ENCODE measurements around the gene NSG2. TPM values are rescaled to one million over a fixed set of nuclear protein-coding genes. Genes with fewer than 3 reads are reported as not detected.

The NSG2 gene
- total RNA-seq, 4 donors from 2014 or later, result 1.1 to 1.2 TPM; not detected in 2

DNA sequence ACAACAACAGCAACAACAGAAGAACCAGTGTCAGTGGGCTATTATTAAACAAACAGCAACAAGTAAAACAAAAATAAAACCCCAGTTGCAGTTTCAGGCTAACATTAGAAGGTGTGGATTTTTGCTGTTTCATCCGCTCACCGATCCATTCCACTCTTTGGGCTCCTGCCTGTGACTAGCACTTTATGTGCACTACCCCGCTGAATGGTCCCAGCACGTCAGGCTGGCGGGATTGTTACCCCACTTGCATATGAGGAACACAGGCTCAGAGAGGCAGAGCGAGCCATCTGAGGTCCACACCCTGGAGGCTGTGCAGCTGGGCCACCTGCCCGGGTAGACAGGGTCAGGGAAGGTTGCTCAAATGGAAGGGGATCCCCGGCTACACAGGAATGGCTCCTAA, 26.0 kb downstream of the NSG2 start:
- WGBS, 2 donors, result 83 to 94% methylated on average over 8 of the region's 8 CpGs
- intact Hi-C loops (cut with DNase I), result no loop called here
- DNase-seq, result no peak

DNA sequence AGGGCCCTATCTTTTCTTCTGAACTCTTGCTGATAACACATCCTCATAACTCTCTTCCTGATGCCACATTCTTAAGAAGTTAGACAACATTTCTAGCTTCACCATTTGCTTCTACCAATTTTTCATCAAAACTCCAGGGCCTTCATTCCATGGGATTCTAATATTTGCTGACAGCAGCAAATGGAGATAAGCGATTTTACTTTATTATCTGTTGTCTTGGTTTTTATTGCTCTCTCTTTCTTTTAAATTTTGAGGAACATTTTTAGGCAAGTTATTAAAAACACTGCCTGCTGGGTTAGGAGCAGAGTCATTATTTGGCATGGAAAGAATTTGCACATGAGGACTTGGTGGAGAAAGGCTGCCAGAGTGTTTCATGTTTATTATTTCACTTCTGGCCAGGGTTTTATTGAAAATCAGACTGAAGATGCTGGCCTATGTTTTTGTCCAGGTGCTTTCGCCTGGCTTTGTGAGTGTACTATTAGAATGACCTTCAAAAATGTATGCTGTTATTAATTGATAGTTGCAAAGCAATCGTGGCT, 27.7 kb downstream of the NSG2 start:
- DNase-seq, result no peak
- Histone ChIP-seq H3K27ac (no peak overlapping the region), H3K4me3 (replicated peaks in 1 of 3) (no peak overlapping the region), H3K36me3 (no peaks in the 10 kb centered on the region), H3K27me3 (no peaks in the 10 kb centered on the region), H3K4me1 (no peaks in the 10 kb centered on the region), H3K9me3 (no peaks in the 10 kb centered on the region)
- WGBS, 2 donors, result 74 to 83% methylated on average over 3 of the region's 3 CpGs
- intact Hi-C loops (cut with DNase I), result no loop called here
- TF ChIP-seq, protein P1, sequence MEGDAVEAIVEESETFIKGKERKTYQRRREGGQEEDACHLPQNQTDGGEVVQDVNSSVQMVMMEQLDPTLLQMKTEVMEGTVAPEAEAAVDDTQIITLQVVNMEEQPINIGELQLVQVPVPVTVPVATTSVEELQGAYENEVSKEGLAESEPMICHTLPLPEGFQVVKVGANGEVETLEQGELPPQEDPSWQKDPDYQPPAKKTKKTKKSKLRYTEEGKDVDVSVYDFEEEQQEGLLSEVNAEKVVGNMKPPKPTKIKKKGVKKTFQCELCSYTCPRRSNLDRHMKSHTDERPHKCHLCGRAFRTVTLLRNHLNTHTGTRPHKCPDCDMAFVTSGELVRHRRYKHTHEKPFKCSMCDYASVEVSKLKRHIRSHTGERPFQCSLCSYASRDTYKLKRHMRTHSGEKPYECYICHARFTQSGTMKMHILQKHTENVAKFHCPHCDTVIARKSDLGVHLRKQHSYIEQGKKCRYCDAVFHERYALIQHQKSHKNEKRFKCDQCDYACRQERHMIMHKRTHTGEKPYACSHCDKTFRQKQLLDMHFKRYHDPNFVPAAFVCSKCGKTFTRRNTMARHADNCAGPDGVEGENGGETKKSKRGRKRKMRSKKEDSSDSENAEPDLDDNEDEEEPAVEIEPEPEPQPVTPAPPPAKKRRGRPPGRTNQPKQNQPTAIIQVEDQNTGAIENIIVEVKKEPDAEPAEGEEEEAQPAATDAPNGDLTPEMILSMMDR (IDR thresholded peaks at IDR 0.05), result no peak
- TF ChIP-seq POLR2A (IDR thresholded peaks at IDR 0.05), result no peak

More for the DNA sequence above, 26.0 kb downstream of the NSG2 start:
- Histone ChIP-seq H3K27me3 (no peaks in the 10 kb centered on the region), H3K4me3 (replicated peaks in 1 of 3) (no peak overlapping the region), H3K36me3 (no peaks in the 10 kb centered on the region), H3K9me3 (no peaks in the 10 kb centered on the region), H3K4me1 (no peaks in the 10 kb centered on the region), H3K27ac (no peak overlapping the region)
- TF ChIP-seq, protein P1 (IDR thresholded peaks at IDR 0.05), result no peak
- no peak for TF ChIP-seq POLR2A (IDR thresholded peaks at IDR 0.05)

DNA sequence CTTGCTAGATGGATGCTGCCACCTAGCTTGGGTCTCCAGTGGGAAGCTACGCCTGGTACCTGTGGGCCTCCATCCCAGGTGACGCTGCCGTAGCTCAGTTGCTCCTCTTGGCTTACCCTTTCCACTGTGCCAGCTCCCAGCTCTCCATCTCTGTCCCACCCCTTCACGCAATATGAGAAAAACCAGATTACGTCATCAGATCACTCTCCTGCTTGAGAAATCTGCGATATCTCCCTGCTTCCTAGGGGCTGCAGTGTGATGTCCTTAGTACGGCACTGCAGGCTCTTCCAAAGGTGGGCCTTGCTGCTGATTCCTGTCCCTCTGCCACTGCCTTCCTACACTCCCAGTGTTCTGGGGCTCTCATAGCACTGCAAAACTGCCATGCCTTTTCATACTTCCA, 28.9 kb downstream of the NSG2 start:
- intact Hi-C loops (cut with DNase I), result no loop called here
- no peak for DNase-seq
- Histone ChIP-seq H3K4me3 (replicated peaks in 1 of 3) (no peak overlapping the region), H3K9me3 (no peaks in the 10 kb centered on the region), H3K4me1 (no peaks in the 10 kb centered on the region), H3K36me3 (no peaks in the 10 kb centered on the region), H3K27ac (no peak overlapping the region), H3K27me3 (no peaks in the 10 kb centered on the region)
- WGBS, 2 donors, result 96 to 97% methylated on average over 7 of the region's 7 CpGs
- no peak for TF ChIP-seq POLR2A (IDR thresholded peaks at IDR 0.05)
- TF ChIP-seq, protein P1 (IDR thresholded peaks at IDR 0.05), result no peak

DNA sequence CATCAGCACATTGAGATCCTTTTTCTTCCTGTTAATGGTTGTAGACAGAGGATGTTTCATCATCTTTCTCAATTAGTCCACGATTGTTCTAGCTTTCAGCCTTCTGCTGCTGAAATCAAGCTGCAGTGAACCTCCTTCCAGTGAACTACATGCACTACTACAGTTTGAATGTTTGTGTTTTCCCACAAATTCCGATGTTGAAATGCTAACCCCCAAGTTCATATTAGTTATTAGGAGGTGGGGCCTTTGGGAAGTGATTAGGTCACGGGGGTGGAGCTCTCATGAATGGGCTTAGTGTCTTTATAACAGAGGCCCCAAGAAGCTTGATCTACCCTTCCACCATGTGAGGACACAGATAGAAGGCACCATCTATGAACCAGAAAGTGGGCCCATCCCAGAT, 32.9 kb downstream of the NSG2 start:
- TF ChIP-seq, protein P1 (IDR thresholded peaks at IDR 0.05), result no peak
- no peak for TF ChIP-seq POLR2A (IDR thresholded peaks at IDR 0.05)
- no peak overlapping the region for H3K27ac ChIP-seq
- no peak for DNase-seq
- whole genome bisulfite sequencing, 2 donors, result 76 to 78% methylated on average over 3 of the region's 3 CpGs
- no peak overlapping the region for H3K4me3 ChIP-seq (replicated peaks in 1 of 3)
- no peaks in the 10 kb centered on the region for H3K4me1 ChIP-seq
- H3K9me3 ChIP-seq, result no peaks in the 10 kb centered on the region
- no peaks in the 10 kb centered on the region for H3K36me3 ChIP-seq
- no peaks in the 10 kb centered on the region for H3K27me3 ChIP-seq
- intact Hi-C loops (cut with DNase I), result no loop called here

DNA sequence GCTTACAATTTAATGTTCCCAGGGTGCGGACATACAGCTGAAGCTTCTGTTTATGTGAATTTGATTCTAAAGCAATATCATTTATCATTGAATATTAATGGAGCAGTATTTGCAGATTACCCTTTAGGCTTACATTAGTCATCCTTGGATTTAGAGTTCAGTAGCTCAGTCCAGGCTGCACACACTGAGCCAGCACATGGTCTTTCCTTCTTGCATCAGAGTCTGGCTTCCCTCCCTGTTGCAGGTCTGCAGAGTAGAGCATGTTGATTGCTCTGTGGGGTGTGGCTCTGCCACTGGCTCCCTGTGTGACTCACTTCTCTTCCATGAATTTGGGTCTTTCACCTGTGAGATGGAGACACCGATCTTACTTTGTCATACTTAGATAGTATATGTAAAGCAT, 36.8 kb downstream of the NSG2 start:
- H3K4me1 ChIP-seq, result no peaks in the 10 kb centered on the region
- no peaks in the 10 kb centered on the region for H3K36me3 ChIP-seq
- intact Hi-C loops (cut with DNase I), result no loop called here
- no peak overlapping the region for H3K27ac ChIP-seq
- TF ChIP-seq, protein P1 (IDR thresholded peaks at IDR 0.05), result no peak
- TF ChIP-seq POLR2A (IDR thresholded peaks at IDR 0.05), result no peak
- H3K27me3 ChIP-seq, result no peaks in the 10 kb centered on the region
- DNase-seq, result no peak
- WGBS, 2 donors, result 94 to 96% methylated on average over 2 of the region's 2 CpGs
- H3K9me3 ChIP-seq, result no peaks in the 10 kb centered on the region
- no peak overlapping the region for H3K4me3 ChIP-seq (replicated peaks in 1 of 3)
